Activated CD8-positive, alpha-beta memory T cell treated with anti-CD3 and anti-CD28 coated beads, Interleukin-2, amount 50 U/mL, for 4 hours (primary cell): ENCODE results near the gene PAX5.

Experiments
- DNase-seq: peaks from one replicate; pipeline ENCODE4 v3.0.0-alpha.2; 2020

The PAX5 gene

GRCh38 chr9:37036776-37037502 is 2.9 kb upstream of the PAX5 start:
- DNase-seq: peak; percentile 46

DNA sequence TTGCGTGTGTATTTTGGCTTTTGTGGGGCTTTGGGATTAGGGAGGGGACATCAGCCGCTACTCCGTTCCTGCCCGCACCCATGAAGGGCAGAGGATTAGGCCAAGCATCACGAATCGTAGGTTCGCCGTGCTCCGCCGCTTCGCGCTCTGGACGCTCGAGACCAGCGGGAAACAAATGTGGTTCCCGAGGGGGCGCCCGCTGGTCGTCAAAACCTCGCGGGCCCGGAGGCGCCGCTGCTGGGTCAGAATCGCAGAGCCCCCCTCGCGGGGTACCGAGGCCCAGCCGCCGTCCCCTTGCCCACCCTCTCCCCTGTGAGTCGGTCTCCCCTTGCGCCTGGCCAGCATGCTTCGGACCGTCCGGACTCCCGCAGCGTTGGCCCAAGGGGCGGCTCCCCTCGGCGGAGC is 2.3 kb upstream of the PAX5 start:
- no peak for DNase-seq

DNA sequence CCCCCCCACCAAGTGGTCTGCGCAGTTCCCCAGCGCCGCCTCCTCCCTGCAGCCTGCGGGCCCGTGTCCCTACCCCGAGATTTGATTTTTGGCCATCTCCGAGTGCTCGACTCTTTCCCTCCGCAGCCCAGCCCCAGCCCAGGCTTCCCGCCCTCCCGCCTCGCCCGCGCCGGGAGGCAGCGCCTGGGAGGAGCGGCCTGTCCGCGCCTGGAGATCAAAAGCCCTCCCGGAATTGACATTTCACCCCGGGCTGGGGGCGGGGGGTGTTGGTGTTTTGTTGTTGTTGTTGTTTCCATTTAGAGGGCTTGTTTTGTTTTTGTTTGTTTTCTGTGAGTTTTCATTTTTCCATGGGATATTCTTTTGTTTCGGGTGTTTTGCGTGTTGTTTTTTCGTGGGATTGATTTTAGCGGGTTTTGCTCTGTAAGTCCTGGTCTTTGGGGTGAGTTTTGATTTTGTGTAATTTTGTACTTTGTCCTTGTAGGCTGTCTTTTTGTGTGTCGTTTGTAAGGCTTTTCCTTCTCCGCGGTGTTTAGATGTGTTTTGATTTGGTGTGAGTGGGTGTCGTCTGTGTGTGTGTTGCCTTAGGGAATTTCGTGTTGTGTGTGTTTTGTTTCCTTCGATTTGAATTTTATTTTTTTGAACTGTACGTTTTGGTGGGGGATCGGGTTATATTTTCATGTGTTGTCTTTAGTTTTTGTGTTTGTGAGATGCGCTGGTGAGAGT is 1.7 kb upstream of the PAX5 start:
- DNase-seq: no peak

DNA sequence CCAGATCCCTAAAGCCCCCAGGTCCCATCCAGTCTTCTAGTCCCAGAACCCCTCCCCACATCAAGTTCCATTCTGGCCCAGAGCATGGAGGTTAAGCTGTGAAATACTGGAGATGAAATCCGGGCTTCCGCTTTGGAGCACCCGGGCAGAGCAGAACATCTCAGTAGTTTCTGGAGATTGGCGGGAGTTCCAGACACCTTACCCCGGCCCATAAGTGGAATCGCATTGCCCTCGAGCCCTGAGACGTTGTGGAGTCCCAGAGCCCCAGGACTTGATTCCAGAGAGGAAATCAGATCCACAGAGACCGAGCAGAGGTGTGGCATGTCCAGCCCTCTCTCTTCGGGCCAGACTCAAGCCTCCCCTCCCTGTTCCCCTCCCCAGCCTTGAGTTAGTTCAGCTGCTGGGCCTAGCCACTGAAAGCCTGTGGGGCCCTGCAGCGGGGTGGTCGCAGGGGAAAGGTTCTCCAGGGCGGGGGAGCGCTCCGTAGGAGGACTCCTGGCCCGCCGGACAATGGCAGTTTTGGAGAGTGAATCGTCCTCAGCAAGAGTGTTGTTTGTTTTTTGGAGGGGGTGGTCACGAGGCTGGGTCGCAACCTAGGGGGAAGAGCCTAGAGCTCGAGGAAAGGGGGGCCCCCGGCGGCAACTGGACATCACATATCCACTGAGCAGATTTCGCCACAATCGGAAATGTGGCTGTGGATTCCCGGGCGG is 1.0 kb upstream of the PAX5 start:
- DNase-seq: no peak

- DNase-seq: no peak
These were observed 353 bp upstream of the PAX5 start for GRCh38 chr9:37034305-37034937.

- DNase-seq: no peak
These were observed 927 bp downstream of the PAX5 start for GRCh38 chr9:37033141-37033540.

- DNase-seq: no peak
These were observed 1.4 kb downstream of the PAX5 start for GRCh38 chr9:37032713-37033112.

DNA sequence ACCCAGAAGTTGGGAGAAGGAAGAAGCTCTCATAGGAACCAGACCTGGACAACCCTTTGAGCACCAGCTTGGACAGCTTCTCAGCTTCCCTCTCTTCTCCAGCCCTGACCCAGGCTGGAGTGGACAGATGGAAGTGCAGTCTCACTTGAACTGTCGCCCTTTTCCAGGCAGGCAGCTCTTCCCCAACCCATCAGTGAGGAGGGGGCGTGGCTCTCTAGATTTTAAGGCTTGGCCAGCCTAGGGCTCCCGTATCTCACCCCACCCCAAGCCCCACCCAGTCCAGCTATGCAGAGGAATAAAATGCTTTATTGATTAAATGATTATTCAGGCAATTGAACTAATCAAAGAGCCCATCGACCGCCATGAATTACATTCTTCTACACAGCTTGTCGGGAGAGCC is 2.2 kb downstream of the PAX5 start:
- DNase-seq: no peak

DNA sequence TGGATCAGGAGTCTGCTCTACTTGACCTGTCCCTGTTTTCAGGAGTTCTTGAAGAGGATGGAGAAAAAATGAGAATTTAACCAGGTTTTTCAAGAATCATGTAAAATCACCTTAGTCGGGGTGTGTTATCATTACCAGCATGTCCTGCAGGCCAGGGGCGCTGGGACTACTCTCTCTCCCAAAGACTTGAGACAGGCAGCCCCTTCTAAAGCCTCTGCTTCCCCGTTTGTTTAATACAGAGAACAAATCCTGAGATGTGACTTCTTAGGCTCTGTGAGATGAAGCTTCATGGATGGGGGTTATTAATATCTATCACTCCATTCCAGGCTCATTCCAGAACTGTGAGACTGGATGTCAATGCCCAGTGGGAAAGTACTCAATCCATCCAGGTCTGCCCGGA is 3.0 kb downstream of the PAX5 start:
- no peak for DNase-seq

- DNase-seq: no peak
These were observed 3.5 kb downstream of the PAX5 start for GRCh38 chr9:37030611-37030939.

- no peak for DNase-seq
These were observed 4.1 kb downstream of the PAX5 start for GRCh38 chr9:37029776-37030610.

DNA sequence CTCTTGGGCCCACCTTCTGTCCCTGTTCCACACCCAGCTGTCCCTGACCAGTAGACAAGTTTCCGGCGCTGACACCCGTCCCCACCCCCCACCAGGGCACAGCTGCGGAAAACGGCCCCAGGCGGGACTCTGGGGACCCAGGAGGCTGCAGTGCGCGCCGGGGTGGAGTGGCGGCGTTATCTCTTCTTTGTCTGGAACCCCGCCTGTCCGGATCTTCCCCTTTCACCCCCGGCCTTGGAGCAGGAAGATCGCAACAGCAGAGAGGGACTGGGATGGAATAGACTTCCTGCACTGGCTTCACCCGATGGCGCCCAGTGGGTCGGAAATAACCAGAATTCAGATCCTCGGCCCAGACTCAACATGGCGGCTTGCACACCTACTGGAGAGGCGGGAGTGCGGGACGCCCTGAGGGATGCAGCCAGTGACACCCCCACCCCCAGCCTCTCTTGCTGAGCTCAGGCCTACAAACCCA is 4.7 kb downstream of the PAX5 start:
- DNase-seq: no peak

DNA sequence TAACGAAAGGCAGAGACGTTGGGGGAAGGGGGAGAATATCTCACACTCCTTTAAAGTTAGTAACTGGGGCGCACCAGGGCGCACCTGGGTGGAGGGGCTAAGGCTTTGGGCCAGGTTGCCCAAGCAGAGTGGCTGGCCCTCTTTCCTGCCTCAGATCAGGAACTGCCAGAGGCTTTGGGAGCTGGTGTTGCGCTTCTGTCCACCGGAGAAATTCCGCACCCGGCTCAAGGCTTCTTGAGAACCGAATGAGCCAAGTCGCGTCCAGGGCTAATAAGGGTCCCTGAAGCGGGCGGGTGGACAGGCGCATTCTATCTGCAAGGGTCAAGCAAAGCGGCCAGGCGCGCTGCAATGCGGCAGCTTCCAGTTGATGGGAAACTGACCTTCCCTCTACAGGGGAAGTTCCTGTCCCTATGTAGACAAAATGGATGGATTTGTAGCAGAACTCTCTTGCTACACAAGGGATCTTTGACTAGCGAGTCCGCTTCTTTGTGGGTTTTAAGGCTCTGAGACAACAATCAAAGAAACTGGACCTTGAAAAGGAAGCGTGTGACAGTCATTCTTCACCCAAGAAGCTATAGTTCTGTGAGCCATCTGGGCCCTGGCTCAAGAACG is 5.5 kb downstream of the PAX5 start:
- DNase-seq: no peak

GRCh38 chr9:37027582-37028419 is 6.3 kb downstream of the PAX5 start:
- DNase-seq: peak; percentile 79

GRCh38 chr9:37026931-37027581 is 7.0 kb downstream of the PAX5 start:
- no peak for DNase-seq

GRCh38 chr9:37026113-37026930 is 7.7 kb downstream of the PAX5 start:
- no peak for DNase-seq

DNA sequence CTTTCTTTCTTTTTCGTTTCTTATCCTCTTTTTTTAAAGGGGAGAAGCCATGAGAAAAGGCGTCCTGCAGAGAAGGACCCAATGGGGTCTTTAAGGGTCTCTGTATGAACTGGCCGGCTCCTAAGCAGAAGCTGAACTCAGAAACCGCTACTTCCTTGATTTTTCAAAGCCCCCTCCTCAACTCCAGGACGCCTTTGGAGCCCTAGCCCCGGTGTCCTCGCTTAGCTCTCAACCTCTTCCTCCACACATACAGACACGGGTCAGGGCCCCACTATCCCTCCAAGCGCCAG is 8.3 kb downstream of the PAX5 start:
- no peak for DNase-seq

DNA sequence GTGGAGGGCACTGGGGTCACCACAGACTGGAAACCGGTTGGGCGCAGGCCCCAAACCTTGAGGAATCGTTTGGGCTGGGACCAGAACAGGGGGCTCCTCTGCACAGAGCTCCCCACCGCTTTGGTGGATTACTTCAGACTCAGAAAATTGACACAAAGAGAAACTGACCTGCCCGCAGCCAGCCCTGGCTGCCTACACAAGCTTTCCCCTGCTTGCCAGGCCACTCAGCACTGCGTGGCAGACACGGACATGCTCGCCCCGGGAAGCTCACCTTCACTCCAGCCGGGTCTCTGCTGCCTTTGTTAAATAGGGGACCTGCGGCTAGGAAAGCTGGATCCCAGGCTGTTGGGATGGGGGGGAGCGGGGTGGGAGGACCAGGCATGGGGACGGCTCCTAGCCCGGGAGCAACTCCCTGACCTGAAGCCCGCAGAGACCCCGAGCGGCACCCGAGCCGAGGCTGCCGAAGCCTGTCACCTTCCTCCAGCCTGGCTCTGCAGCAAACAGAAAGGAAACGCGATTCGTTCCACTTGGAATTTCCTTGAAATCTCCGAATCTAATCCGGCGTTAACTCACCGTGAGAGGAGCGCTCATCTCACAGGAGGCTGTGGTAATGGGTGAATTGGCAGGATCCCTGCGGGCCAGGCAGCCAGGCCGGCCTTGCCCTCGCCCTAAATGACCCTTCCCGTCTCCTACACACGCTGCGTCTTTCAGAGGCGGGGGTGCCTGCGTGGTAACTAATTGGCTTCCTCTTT is 8.8 kb downstream of the PAX5 start:
- no peak for DNase-seq

GRCh38 chr9:37017546-37017945 is 16.5 kb downstream of the PAX5 start:
- DNase-seq: no peak
